ENCODE results near the gene RPN2.

DNA sequence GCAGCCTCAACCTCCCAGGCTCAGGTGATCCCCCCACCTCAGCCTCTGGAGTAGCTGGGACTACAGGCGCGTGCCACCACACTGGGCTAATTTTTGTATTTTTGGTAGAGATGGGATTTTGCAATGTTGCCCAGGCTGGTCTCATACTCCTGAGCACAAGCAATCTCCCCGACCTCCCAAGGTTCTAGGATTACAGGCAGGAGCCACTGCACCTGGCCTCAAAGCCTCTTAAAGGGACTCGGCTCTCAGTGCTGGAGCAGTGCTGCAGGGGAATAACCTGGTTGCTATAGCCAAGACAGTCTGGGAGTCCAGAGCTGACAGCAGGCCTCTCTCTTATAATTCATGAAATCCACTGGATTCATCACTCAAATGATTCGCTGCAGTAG, 65.4 kb downstream of the RPN2 start:
- no peak for TF ChIP-seq ZFP30 (CRISPR knock-in tag; IDR thresholded peaks at IDR 0.05)
- no peak for TF ChIP-seq RARB (CRISPR knock-in tag; IDR thresholded peaks at IDR 0.05)

All from SK-N-SH treated with all-trans-retinoic acid at 6 μM for 48 hours (cell line).